ENCODE measurements around the gene ACER3. TPM values are rescaled to one million over a fixed set of nuclear protein-coding genes. Genes with fewer than 3 reads are reported as not detected.

ACER3 gene
- total RNA-seq, 1 donor from 2014 or later: 17.3 TPM

GRCh38 chr11:77066229-77067042 lies 205.7 kb downstream of the ACER3 start, which contains the start of gene CAPN5:
Gene CAPN5, plus strand, starts transcription at chr11:77066971. Its CDS starts 17,916 bp downstream, at chr11:77084887.
- Mint-ChIP-seq H3K36me3 (ENCODE audit: low read depth, unreplicated experiment) (peaks cover 4% of the 10 kb centered on the region), H3K4me1 (ENCODE audit: unreplicated experiment) (peaks cover 19% of the 10 kb centered on the region), H3K4me3 (ENCODE audit: unreplicated experiment) (peak within 1 kb of the TSS; percentile 95), H3K27ac (ENCODE audit: unreplicated experiment) (peak within 1 kb of the TSS; percentile 67), H3K9me3 (ENCODE audit: unreplicated experiment) (no peaks in the 10 kb centered on the region), H3K27me3 (ENCODE audit: unreplicated experiment) (peaks cover 14% of the 10 kb centered on the region)
- DNase-seq (ENCODE audit: low spot score): peak; percentile 97
- TF ChIP-seq, protein P1, sequence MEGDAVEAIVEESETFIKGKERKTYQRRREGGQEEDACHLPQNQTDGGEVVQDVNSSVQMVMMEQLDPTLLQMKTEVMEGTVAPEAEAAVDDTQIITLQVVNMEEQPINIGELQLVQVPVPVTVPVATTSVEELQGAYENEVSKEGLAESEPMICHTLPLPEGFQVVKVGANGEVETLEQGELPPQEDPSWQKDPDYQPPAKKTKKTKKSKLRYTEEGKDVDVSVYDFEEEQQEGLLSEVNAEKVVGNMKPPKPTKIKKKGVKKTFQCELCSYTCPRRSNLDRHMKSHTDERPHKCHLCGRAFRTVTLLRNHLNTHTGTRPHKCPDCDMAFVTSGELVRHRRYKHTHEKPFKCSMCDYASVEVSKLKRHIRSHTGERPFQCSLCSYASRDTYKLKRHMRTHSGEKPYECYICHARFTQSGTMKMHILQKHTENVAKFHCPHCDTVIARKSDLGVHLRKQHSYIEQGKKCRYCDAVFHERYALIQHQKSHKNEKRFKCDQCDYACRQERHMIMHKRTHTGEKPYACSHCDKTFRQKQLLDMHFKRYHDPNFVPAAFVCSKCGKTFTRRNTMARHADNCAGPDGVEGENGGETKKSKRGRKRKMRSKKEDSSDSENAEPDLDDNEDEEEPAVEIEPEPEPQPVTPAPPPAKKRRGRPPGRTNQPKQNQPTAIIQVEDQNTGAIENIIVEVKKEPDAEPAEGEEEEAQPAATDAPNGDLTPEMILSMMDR (IDR thresholded peaks at IDR 0.05; ENCODE audit: unreplicated experiment): peak; percentile 42

GRCh38 chr11:77067861-77068443 lies 207.2 kb downstream of the ACER3 start:
- H3K9me3 Mint-ChIP-seq (ENCODE audit: unreplicated experiment): no peaks in the 10 kb centered on the region
- TF ChIP-seq, protein P1 (IDR thresholded peaks at IDR 0.05; ENCODE audit: unreplicated experiment): no peak

GRCh38 chr11:77068457-77069335 lies 208.0 kb downstream of the ACER3 start:
- peak overlapping the region; percentile 24 for H3K27ac Mint-ChIP-seq (ENCODE audit: unreplicated experiment)
- H3K9me3 Mint-ChIP-seq (ENCODE audit: unreplicated experiment): no peaks in the 10 kb centered on the region
- H3K36me3 Mint-ChIP-seq (ENCODE audit: low read depth, unreplicated experiment): peaks cover 8% of the 10 kb centered on the region
- no peak for DNase-seq (ENCODE audit: low spot score)
- peak overlapping the region; percentile 34 for H3K4me3 Mint-ChIP-seq (ENCODE audit: unreplicated experiment)
- peaks cover 38% of the 10 kb centered on the region for H3K4me1 Mint-ChIP-seq (ENCODE audit: unreplicated experiment)
- TF ChIP-seq, protein P1 (IDR thresholded peaks at IDR 0.05; ENCODE audit: unreplicated experiment): no peak
- peaks cover 19% of the 10 kb centered on the region for H3K27me3 Mint-ChIP-seq (ENCODE audit: unreplicated experiment)

More at GRCh38 chr11:77067861-77068443, 207.2 kb downstream of the ACER3 start:
- no peak for DNase-seq (ENCODE audit: low spot score)
- Mint-ChIP-seq H3K27me3 (ENCODE audit: unreplicated experiment) (peaks cover 19% of the 10 kb centered on the region), H3K4me3 (ENCODE audit: unreplicated experiment) (peak overlapping the region; percentile 95), H3K4me1 (ENCODE audit: unreplicated experiment) (peaks cover 32% of the 10 kb centered on the region), H3K27ac (ENCODE audit: unreplicated experiment) (no peak overlapping the region), H3K36me3 (ENCODE audit: low read depth, unreplicated experiment) (peaks cover 8% of the 10 kb centered on the region)

DNA sequence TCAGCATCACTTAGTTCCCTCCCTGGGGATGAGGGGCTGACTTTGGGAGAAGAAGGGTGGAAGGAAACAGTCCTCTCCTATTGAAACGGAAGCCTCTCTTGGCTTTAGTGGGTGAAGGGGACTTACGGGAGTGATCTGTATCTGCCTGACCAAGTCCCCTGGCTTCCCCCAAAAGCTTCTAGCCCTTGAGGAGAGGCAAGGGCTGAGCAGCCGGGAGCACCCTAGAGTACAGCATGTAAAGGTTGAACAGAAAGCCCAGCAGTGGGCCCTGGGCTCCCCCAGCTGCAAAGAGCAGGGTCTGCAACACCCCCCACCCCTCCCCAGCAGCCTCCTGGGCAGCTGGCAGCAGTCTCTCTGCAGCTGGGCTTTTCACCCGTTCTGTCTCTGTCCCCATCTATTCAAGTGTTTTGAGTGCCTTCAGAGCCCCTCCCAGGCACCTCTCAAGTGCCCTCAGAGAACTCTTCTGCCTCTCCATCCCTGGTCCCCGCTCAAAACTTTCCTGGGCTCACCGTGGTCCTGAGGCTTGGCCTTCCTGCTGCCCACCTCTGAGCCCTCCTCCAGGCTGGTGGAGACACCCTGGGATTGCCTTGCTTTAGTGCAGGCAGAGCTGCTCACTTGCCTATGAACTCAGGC lies 208.7 kb downstream of the ACER3 start:
- no peak for DNase-seq (ENCODE audit: low spot score)
- no peak overlapping the region for H3K4me3 Mint-ChIP-seq (ENCODE audit: unreplicated experiment)
- H3K9me3 Mint-ChIP-seq (ENCODE audit: unreplicated experiment): no peaks in the 10 kb centered on the region
- peaks cover 19% of the 10 kb centered on the region for H3K27me3 Mint-ChIP-seq (ENCODE audit: unreplicated experiment)
- TF ChIP-seq, protein P1 (IDR thresholded peaks at IDR 0.05; ENCODE audit: unreplicated experiment): no peak
- peaks cover 38% of the 10 kb centered on the region for H3K4me1 Mint-ChIP-seq (ENCODE audit: unreplicated experiment)
- peaks cover 8% of the 10 kb centered on the region for H3K36me3 Mint-ChIP-seq (ENCODE audit: low read depth, unreplicated experiment)
- peak overlapping the region; percentile 24 for H3K27ac Mint-ChIP-seq (ENCODE audit: unreplicated experiment)

Data from endothelial cell (in vitro differentiated cells).